ENCODE results near the gene LCN6. TPM values are rescaled to one million over a fixed set of nuclear protein-coding genes. Genes with fewer than 3 reads are reported as not detected.

LCN6 gene
- total and polyA plus RNA-seq, 10 of the 15 experiments (the other 5 are each of a cell fraction or from before 2014, with no cell fraction given): not detected

DNA sequence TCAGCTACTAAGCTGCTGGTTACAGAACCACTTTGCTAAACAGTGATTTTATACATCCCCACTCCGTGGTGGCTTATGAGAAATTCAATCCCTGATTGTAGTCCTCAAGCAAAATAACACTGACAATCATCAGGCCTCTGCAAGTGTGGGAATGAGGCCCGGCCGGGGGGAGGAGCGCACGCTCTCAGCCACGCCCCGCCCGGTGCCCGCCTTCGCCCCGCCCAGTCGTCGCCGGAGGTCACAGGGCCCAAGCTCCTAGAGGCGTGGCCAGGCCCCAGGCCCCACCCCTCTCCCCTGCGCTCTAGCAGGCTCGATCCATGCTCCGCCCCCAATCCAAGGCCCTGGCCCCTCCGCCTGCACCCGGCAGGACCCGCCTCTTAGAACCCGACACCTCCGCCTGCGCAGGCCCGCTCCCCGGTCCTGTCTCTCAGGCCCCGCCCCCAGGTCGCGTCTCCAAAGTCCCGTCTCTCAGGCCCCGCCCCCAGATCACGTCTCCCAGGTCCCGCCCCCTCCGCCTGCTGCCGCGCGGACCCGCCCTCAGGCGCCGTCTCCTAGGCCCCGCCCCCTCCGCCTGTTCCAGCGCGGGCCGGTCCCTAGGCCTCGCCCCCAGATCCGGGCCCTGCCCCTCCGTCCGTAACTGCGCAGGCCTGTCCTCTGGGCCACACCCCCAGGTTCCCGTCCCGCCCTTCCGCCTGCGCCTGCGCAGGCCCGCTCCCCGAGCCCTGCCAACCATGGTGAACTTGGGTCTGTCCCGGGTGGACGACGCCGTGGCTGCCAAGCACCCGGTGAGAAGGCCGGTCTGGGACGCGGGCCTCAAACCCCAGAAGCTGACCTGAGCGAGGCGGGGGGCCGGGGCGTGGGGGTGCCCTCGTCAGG is 42.6 kb upstream of the LCN6 start, which contains the start of gene TMEM141 (continued):
- TF ChIP-seq, protein P1, sequence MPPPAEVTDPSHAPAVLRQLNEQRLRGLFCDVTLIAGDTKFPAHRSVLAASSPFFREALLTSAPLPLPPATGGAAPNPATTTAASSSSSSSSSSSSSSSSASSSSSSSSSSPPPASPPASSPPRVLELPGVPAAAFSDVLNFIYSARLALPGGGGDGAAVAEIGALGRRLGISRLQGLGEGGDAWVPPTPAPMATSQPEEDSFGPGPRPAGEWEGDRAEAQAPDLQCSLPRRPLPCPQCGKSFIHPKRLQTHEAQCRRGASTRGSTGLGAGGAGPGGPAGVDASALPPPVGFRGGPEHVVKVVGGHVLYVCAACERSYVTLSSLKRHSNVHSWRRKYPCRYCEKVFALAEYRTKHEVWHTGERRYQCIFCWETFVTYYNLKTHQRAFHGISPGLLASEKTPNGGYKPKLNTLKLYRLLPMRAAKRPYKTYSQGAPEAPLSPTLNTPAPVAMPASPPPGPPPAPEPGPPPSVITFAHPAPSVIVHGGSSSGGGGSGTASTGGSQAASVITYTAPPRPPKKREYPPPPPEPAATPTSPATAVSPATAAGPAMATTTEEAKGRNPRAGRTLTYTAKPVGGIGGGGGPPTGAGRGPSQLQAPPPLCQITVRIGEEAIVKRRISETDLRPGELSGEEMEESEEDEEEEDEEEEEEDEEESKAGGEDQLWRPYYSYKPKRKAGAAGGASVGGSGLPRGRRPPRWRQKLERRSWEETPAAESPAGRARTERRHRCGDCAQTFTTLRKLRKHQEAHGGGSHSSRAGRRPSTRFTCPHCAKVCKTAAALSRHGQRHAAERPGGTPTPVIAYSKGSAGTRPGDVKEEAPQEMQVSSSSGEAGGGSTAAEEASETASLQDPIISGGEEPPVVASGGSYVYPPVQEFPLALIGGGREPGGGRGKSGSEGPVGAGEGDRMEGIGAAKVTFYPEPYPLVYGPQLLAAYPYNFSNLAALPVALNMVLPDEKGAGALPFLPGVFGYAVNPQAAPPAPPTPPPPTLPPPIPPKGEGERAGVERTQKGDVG (CRISPR knock-in tag; IDR thresholded peaks at IDR 0.05): no peak
- TF ChIP-seq FOS (IDR thresholded peaks at IDR 0.05; ENCODE audit: borderline replicate concordance, extremely low read depth, insufficient read length): no peak
- no peak for TF ChIP-seq BMI1 (IDR thresholded peaks at IDR 0.05; ENCODE audit: borderline replicate concordance)
- TF ChIP-seq TARDBP (IDR thresholded peaks at IDR 0.05; ENCODE audit: borderline replicate concordance): no peak
- TF ChIP-seq, protein P2, sequence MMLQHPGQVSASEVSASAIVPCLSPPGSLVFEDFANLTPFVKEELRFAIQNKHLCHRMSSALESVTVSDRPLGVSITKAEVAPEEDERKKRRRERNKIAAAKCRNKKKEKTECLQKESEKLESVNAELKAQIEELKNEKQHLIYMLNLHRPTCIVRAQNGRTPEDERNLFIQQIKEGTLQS (IDR thresholded peaks at IDR 0.05; ENCODE audit: borderline replicate concordance, extremely low read depth, low read depth, low read length): 0 out of 2 replicates have a peak, but pooled peaks have one; percentile 6

DNA sequence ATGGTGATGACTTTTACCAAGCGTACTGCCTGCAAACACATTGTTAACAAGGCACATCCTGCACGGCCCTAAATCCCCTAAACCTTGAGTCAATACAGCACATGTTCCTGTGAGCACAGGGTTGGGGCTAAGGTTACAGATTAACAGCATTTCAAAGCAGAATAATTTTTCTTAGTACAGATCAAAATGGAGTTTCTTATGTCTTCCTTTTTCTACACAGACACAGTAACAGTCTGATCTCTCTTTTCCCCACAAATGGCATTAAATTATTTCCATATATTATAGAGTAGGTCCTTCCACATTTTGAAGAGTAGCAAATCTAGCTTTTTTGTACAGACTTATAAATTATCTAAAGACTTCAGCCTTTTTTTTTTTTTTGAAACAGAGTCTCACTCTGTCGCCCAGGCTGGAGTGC is 41.2 kb upstream of the LCN6 start:
- no peak for ATAC-seq
- no peak overlapping the region for H3K4me2 ChIP-seq (ENCODE audit: control insufficient read depth, insufficient read depth)
- no peak overlapping the region for H3K27ac ChIP-seq (ENCODE audit: control insufficient read depth, insufficient read depth)
- peaks cover 10% of the 10 kb centered on the region for H3K4me1 ChIP-seq (ENCODE audit: control insufficient read depth, insufficient read depth, low read length)
- RAD21 ChIA-PET (ENCODE audit: unreplicated experiment): interaction anchor here (1.7 to 4.1 kb wide), 2 partner anchors 240 to 245 kb away, joined by 6 to 28 read pairs; no protein-coding TSS in a partner anchor
- no peaks in the 10 kb centered on the region for H3K9me3 ChIP-seq (replicated peaks; ENCODE audit: control insufficient read depth, insufficient read depth, low read length)
- 75% methylated on average over 3 of the region's 3 CpGs for WGBS (ENCODE audit: insufficient coverage, insufficient replicate concordance, low lambda C conversion rate, missing lambda C conversion rate)
- peaks cover 2% of the 10 kb centered on the region; the same call in 1 of the 2 replicates for H4K20me1 ChIP-seq (ENCODE audit: control insufficient read depth, insufficient read depth)
- TF ChIP-seq, protein P3, sequence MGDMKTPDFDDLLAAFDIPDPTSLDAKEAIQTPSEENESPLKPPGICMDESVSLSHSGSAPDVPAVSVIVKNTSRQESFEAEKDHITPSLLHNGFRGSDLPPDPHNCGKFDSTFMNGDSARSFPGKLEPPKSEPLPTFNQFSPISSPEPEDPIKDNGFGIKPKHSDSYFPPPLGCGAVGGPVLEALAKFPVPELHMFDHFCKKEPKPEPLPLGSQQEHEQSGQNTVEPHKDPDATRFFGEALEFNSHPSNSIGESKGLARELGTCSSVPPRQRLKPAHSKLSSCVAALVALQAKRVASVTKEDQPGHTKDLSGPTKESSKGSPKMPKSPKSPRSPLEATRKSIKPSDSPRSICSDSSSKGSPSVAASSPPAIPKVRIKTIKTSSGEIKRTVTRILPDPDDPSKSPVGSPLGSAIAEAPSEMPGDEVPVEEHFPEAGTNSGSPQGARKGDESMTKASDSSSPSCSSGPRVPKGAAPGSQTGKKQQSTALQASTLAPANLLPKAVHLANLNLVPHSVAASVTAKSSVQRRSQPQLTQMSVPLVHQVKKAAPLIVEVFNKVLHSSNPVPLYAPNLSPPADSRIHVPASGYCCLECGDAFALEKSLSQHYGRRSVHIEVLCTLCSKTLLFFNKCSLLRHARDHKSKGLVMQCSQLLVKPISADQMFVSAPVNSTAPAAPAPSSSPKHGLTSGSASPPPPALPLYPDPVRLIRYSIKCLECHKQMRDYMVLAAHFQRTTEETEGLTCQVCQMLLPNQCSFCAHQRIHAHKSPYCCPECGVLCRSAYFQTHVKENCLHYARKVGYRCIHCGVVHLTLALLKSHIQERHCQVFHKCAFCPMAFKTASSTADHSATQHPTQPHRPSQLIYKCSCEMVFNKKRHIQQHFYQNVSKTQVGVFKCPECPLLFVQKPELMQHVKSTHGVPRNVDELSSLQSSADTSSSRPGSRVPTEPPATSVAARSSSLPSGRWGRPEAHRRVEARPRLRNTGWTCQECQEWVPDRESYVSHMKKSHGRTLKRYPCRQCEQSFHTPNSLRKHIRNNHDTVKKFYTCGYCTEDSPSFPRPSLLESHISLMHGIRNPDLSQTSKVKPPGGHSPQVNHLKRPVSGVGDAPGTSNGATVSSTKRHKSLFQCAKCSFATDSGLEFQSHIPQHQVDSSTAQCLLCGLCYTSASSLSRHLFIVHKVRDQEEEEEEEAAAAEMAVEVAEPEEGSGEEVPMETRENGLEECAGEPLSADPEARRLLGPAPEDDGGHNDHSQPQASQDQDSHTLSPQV (IDR thresholded peaks at IDR 0.05): peak; percentile 58; the same call in 1 of the 2 replicates
- TF ChIP-seq KLF5 (IDR thresholded peaks at IDR 0.05; ENCODE audit: partially characterized antibody): no peak
- no peak for DNase-seq (ENCODE audit: low read depth, low spot score)
- in situ Hi-C loops (cut with MboI): no loop called here
- no peak for FAIRE-seq
- intact Hi-C loops (cut with micrococcal nuclease; ENCODE audit: unreplicated experiment): loop anchor here (5.0 kb wide), 1 partner anchor 448 kb away; no protein-coding TSS in a partner anchor
- POLR2A ChIA-PET: interaction anchor here (0.7 to 1.6 kb wide), 3 partner anchors 147 to 333 kb away, joined by 4 to 5 read pairs (median 4); no protein-coding TSS in a partner anchor
- no peaks in the 10 kb centered on the region for H3K27me3 ChIP-seq (replicated peaks in 1 of 2; ENCODE audit: control insufficient read depth in 2 of 2, insufficient read depth in 2 of 2, low read length in 1 of 2)
- CTCF ChIA-PET: interaction anchor here (2.0 to 13.1 kb wide), 2 partner anchors 20 to 245 kb away, joined by 22 to 163 read pairs; no protein-coding TSS in a partner anchor
- H3K79me2 ChIP-seq (ENCODE audit: control insufficient read depth, insufficient read depth, low read length): peaks cover 2% of the 10 kb centered on the region; the same call in 1 of the 2 replicates
- no peaks in the 10 kb centered on the region for H3K36me3 ChIP-seq (ENCODE audit: control insufficient read depth in 2 of 2, insufficient read depth in 2 of 2, low read length in 1 of 2)
- no peak overlapping the region for H3K4me3 ChIP-seq
- SMC1A ChIA-PET (ENCODE audit: uncharacterized antibody, unreplicated experiment): no interaction called here
- BruUV-seq (replicated peaks): no TSS peak
- no peak overlapping the region for H3K9ac ChIP-seq (ENCODE audit: control insufficient read depth, insufficient read depth, low read length)
- H2AFZ ChIP-seq (ENCODE audit: control insufficient read depth, low read depth, low read length): no peak overlapping the region
